HEK293 (cell line): ENCODE measurements around the gene TTC34.

Source experiments
- KLF7 ChIP-seq: fragments of 450-650 bp; formaldehyde crosslinking; IDR thresholded peaks from 2 replicates; pipeline ENCODE4 v1.5.1; 2016; ENCODE audit warnings: missing biosample characterization, missing genetic modification characterization, borderline replicate concordance
- OVOL3 ChIP-seq: fragments of 450-650 bp; formaldehyde crosslinking; IDR thresholded peaks from 2 replicates; pipeline ENCODE4 v1.5.1; 2016; ENCODE audit warnings: missing biosample characterization, missing genetic modification characterization
- PRDM1 ChIP-seq: fragments of 450-650 bp; formaldehyde crosslinking; IDR thresholded peaks from 2 replicates; pipeline ENCODE4; 2016; ENCODE audit warnings: missing biosample characterization, missing genetic modification characterization
- SALL2 ChIP-seq: fragments of 450-650 bp; formaldehyde crosslinking; IDR thresholded peaks from 2 replicates; pipeline ENCODE4 v1.5.0; 2017; ENCODE audit warnings: missing biosample characterization, mild to moderate bottlenecking, missing genetic modification characterization, borderline replicate concordance
- ZBTB8A ChIP-seq: fragments of 450-650 bp; formaldehyde crosslinking; IDR thresholded peaks from 2 replicates; pipeline ENCODE4 v1.5.1; 2016; ENCODE audit warnings: missing biosample characterization, missing genetic modification characterization
- ZIC2 ChIP-seq: fragments of 450-650 bp; formaldehyde crosslinking; IDR thresholded peaks from 2 replicates; pipeline ENCODE4 v1.5.1; 2016; ENCODE audit warnings: missing biosample characterization, missing genetic modification characterization
- ZNF112 ChIP-seq: fragments of 450-650 bp; formaldehyde crosslinking; IDR thresholded peaks from 2 replicates; pipeline ENCODE4 v1.5.0; 2017; ENCODE audit warnings: missing biosample characterization, missing genetic modification characterization
- ZNF132 ChIP-seq: fragments of 450-650 bp; formaldehyde crosslinking; IDR thresholded peaks from 2 replicates; pipeline ENCODE4 v1.5.1; 2017; ENCODE audit warnings: missing biosample characterization, missing genetic modification characterization, borderline replicate concordance
- ZNF155 ChIP-seq: fragments of 450-650 bp; formaldehyde crosslinking; IDR thresholded peaks from 2 replicates; pipeline ENCODE4 v1.5.1; 2016; ENCODE audit warnings: missing biosample characterization, missing genetic modification characterization
- ZNF2 ChIP-seq: fragments of 450-650 bp; formaldehyde crosslinking; IDR thresholded peaks from 2 replicates; pipeline ENCODE4 v1.5.1; 2016; ENCODE audit warnings: missing biosample characterization, missing genetic modification characterization
- ZNF221 ChIP-seq: fragments of 450-650 bp; formaldehyde crosslinking; IDR thresholded peaks from 2 replicates; pipeline ENCODE4 v1.5.1; 2017; ENCODE audit warnings: missing biosample characterization, missing genetic modification characterization, borderline replicate concordance
- ZNF239 ChIP-seq: fragments of 450-650 bp; formaldehyde crosslinking; IDR thresholded peaks from 2 replicates; pipeline ENCODE4 v1.5.1; 2016; ENCODE audit warnings: missing biosample characterization, missing genetic modification characterization
- ZNF324 ChIP-seq: fragments of 450-650 bp; formaldehyde crosslinking; IDR thresholded peaks from 2 replicates; pipeline ENCODE4 v1.5.1; 2016; ENCODE audit warnings: missing biosample characterization, missing genetic modification characterization
- ZNF354C ChIP-seq: fragments of 450-650 bp; formaldehyde crosslinking; IDR thresholded peaks from 2 replicates; pipeline ENCODE4 v1.5.1; 2016; ENCODE audit warnings: missing biosample characterization, missing genetic modification characterization, low read depth, borderline replicate concordance
- ZNF366 ChIP-seq: fragments of 450-650 bp; formaldehyde crosslinking; conservative IDR thresholded peaks from 2 replicates; pipeline ENCODE4 v1.5.1; 2016; ENCODE audit warnings: missing biosample characterization, missing genetic modification characterization
- ZNF473 ChIP-seq: fragments of 450-650 bp; formaldehyde crosslinking; IDR thresholded peaks from 2 replicates; pipeline ENCODE4 v1.5.1; 2017; ENCODE audit warnings: missing biosample characterization, missing genetic modification characterization
- ZNF501 ChIP-seq: fragments of 450-650 bp; formaldehyde crosslinking; IDR thresholded peaks from 2 replicates; pipeline ENCODE4 v1.5.1; 2016; ENCODE audit warnings: missing biosample characterization, missing genetic modification characterization
- ZNF510 ChIP-seq: fragments of 450-650 bp; formaldehyde crosslinking; IDR thresholded peaks from 2 replicates; pipeline ENCODE4 v1.5.1; 2018; ENCODE audit warnings: mild to moderate bottlenecking, missing genetic modification characterization, missing biosample characterization; ENCODE audit not compliant: insufficient replicate concordance
- ZNF529 ChIP-seq: fragments of 450-650 bp; formaldehyde crosslinking; IDR thresholded peaks from 2 replicates; pipeline ENCODE4 v1.5.1; 2017; ENCODE audit warnings: missing genetic modification characterization, missing biosample characterization; ENCODE audit not compliant: insufficient replicate concordance
- ZNF555 ChIP-seq: fragments of 450-650 bp; formaldehyde crosslinking; conservative IDR thresholded peaks from 2 replicates; pipeline ENCODE4 v1.5.1; 2017; ENCODE audit warnings: missing biosample characterization, mild to moderate bottlenecking, missing genetic modification characterization, inconsistent platforms
- ZNF629 ChIP-seq: fragments of 450-650 bp; formaldehyde crosslinking; IDR thresholded peaks from 2 replicates; pipeline ENCODE4 v1.5.1; 2017; ENCODE audit warnings: missing biosample characterization, missing genetic modification characterization
- ZNF654 ChIP-seq: fragments of 450-650 bp; formaldehyde crosslinking; IDR thresholded peaks from 2 replicates; pipeline ENCODE4 v1.5.1; 2016; ENCODE audit warnings: low read depth, missing biosample characterization, missing genetic modification characterization
- ZNF677 ChIP-seq: fragments of 450-650 bp; IDR thresholded peaks from 2 replicates; pipeline ENCODE4 v1.5.0; 2018; ENCODE audit warnings: missing biosample characterization, mild to moderate bottlenecking, missing genetic modification characterization, moderate library complexity
- ZSCAN23 ChIP-seq: fragments of 450-650 bp; formaldehyde crosslinking; IDR thresholded peaks from 2 replicates; pipeline ENCODE4 v1.5.1; 2016; ENCODE audit warnings: missing biosample characterization, missing genetic modification characterization
- ZXDB ChIP-seq: fragments of 450-650 bp; formaldehyde crosslinking; IDR thresholded peaks from 2 replicates; pipeline ENCODE4 v1.5.1; 2016; ENCODE audit warnings: missing biosample characterization, missing genetic modification characterization
- TF ChIP-seq, protein P1 (sequence below): fragments of 450-650 bp; formaldehyde crosslinking; IDR thresholded peaks from 2 replicates; pipeline ENCODE4 v1.5.1; 2016; ENCODE audit warnings: missing biosample characterization, missing genetic modification characterization
- TF ChIP-seq, protein P2 (sequence below): fragments of 450-650 bp; formaldehyde crosslinking; IDR thresholded peaks from 2 replicates; pipeline ENCODE4 v1.5.1; 2016; ENCODE audit warnings: missing biosample characterization, missing genetic modification characterization
- TF ChIP-seq, protein P3 (sequence below): fragments of 450-650 bp; formaldehyde crosslinking; IDR thresholded peaks from 2 replicates; pipeline ENCODE4 v1.5.1; 2016; ENCODE audit warnings: missing biosample characterization, missing genetic modification characterization
- TF ChIP-seq, protein P4 (sequence below): fragments of 450-650 bp; formaldehyde crosslinking; IDR thresholded peaks from 2 replicates; pipeline ENCODE4 v1.5.1; 2016; ENCODE audit warnings: missing biosample characterization, missing genetic modification characterization
- TF ChIP-seq, protein P5 (sequence below): fragments of 450-650 bp; formaldehyde crosslinking; optimal IDR thresholded peaks from 2 replicates; pipeline ENCODE3; 2016; ENCODE audit warnings: missing biosample characterization, mild to moderate bottlenecking, missing genetic modification characterization
- TF ChIP-seq, protein P6 (sequence below): fragments of 450-650 bp; formaldehyde crosslinking; IDR thresholded peaks from 2 replicates; pipeline ENCODE4 v1.5.1; 2016; ENCODE audit warnings: missing biosample characterization, missing genetic modification characterization

Gene TTC34

DNA sequence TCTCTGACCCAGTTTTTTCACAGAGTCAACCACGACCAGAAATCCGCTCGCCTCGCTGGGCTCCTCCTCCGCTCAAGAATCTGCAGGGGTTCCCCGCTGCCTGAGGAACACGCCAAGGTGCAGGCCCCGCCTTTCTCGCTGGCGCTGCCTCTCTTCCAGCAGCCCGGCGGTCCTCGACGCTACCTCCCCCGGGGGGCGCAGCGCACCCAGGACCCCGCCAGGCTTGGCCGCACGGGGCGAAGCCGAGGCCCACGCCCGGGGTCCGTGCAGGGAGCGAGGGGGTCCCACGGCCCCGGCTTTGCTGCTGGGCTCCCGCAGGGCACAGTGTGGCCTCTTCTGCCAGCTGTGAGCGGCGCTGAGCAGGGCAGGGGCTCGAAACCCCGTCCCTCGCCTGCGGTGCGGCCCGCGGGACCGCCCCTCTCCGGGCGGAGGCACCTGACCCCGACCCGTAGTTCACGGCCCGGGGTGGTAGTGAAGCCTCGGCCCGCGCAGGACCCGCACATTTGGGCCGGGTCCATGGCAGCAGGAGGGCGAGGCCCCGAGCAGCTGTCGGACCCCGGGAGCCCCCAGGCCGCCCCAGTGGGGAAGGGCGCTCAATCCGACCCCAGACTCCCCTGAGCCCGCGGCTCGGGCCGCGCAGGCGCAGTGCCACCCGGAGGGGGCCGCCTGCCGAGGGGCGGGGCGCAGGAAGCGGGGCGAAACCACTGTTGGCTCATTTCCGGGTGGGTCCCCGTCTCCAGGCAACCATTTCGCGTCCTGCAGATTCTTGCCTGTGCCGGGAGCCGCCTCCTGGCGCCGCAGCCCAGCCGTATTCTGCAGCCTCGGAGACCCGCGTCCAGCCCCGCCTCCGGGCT lies 158.7 kb downstream of the TTC34 start (continued):
- no peak for TF ChIP-seq ZNF2 (tag by site-specific recombination)
- TF ChIP-seq, protein P1, sequence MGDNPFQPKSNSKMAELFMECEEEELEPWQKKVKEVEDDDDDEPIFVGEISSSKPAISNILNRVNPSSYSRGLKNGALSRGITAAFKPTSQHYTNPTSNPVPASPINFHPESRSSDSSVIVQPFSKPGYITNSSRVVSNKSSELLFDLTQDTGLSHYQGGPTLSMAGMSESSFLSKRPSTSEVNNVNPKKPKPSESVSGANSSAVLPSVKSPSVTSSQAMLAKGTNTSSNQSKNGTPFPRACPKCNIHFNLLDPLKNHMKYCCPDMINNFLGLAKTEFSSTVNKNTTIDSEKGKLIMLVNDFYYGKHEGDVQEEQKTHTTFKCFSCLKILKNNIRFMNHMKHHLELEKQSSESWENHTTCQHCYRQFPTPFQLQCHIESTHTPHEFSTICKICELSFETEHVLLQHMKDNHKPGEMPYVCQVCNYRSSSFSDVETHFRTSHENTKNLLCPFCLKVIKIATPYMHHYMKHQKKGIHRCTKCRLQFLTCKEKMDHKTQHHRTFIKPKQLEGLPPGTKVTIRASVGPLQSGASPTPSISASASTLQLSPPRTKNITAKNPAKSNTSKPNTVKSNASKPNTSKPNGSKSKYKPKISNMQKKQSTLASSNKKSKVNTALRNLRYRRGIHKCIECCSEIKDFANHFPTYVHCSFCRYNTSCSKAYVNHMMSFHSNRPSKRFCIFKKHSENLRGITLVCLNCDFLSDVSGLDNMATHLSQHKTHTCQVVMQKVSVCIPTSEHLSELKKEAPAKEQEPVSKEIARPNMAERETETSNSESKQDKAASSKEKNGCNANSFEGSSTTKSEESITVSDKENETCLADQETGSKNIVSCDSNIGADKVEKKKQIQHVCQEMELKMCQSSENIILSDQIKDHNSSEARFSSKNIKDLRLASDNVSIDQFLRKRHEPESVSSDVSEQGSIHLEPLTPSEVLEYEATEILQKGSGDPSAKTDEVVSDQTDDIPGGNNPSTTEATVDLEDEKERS, result no peak
- no peak for TF ChIP-seq ZNF510 (tag by site-specific recombination)
- TF ChIP-seq, protein P2, sequence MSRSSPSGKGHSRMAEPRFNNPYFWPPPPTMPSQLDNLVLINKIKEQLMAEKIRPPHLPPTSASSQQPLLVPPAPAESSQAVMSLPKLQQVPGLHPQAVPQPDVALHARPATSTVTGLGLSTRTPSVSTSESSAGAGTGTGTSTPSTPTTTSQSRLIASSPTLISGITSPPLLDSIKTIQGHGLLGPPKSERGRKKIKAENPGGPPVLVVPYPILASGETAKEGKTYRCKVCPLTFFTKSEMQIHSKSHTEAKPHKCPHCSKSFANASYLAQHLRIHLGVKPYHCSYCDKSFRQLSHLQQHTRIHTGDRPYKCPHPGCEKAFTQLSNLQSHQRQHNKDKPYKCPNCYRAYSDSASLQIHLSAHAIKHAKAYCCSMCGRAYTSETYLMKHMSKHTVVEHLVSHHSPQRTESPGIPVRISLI (tag by site-specific recombination), result no peak
- TF ChIP-seq, protein P3, sequence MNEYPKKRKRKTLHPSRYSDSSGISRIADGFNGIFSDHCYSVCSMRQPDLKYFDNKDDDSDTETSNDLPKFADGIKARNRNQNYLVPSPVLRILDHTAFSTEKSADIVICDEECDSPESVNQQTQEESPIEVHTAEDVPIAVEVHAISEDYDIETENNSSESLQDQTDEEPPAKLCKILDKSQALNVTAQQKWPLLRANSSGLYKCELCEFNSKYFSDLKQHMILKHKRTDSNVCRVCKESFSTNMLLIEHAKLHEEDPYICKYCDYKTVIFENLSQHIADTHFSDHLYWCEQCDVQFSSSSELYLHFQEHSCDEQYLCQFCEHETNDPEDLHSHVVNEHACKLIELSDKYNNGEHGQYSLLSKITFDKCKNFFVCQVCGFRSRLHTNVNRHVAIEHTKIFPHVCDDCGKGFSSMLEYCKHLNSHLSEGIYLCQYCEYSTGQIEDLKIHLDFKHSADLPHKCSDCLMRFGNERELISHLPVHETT, result no peak
- no peak; the same call in 1 of the 2 replicates for TF ChIP-seq OVOL3 (tag by site-specific recombination)
- TF ChIP-seq ZNF473 (tag by site-specific recombination), result no peak
- no peak for TF ChIP-seq ZNF354C (tag by site-specific recombination)
- no peak for TF ChIP-seq ZNF629 (tag by site-specific recombination)
- TF ChIP-seq, protein P4, sequence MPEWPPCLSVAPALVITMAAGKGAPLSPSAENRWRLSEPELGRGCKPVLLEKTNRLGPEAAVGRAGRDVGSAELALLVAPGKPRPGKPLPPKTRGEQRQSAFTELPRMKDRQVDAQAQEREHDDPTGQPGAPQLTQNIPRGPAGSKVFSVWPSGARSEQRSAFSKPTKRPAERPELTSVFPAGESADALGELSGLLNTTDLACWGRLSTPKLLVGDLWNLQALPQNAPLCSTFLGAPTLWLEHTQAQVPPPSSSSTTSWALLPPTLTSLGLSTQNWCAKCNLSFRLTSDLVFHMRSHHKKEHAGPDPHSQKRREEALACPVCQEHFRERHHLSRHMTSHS (tag by site-specific recombination), result no peak
- no peak for TF ChIP-seq KLF7 (tag by site-specific recombination)
- peak; percentile 97 for TF ChIP-seq ZBTB8A (tag by site-specific recombination)
- no peak; the same call in 1 of the 2 replicates for TF ChIP-seq ZNF501
- TF ChIP-seq, protein P5, sequence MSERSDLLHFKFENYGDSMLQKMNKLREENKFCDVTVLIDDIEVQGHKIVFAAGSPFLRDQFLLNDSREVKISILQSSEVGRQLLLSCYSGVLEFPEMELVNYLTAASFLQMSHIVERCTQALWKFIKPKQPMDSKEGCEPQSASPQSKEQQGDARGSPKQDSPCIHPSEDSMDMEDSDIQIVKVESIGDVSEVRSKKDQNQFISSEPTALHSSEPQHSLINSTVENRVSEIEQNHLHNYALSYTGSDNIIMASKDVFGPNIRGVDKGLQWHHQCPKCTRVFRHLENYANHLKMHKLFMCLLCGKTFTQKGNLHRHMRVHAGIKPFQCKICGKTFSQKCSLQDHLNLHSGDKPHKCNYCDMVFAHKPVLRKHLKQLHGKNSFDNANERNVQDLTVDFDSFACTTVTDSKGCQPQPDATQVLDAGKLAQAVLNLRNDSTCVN, result peak; percentile 57
- TF ChIP-seq ZNF555 (tag by site-specific recombination), result no peak
- no peak for TF ChIP-seq ZNF239
- TF ChIP-seq ZNF654, result no peak
- TF ChIP-seq PRDM1 (tag by site-specific recombination), result no peak
- TF ChIP-seq SALL2 (tag by site-specific recombination), result no peak
- TF ChIP-seq ZNF112 (tag by site-specific recombination), result no peak
- TF ChIP-seq ZNF529 (tag by site-specific recombination), result no peak
- TF ChIP-seq, protein P6, sequence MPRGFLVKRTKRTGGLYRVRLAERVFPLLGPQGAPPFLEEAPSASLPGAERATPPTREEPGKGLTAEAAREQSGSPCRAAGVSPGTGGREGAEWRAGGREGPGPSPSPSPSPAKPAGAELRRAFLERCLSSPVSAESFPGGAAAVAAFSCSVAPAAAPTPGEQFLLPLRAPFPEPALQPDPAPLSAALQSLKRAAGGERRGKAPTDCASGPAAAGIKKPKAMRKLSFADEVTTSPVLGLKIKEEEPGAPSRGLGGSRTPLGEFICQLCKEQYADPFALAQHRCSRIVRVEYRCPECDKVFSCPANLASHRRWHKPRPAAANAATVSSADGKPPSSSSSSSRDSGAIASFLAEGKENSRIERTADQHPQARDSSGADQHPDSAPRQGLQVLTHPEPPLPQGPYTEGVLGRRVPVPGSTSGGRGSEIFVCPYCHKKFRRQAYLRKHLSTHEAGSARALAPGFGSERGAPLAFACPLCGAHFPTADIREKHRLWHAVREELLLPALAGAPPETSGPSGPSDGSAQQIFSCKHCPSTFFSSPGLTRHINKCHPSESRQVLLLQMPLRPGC (tag by site-specific recombination), result peak; percentile 21; the same call in 1 of the 2 replicates
- no peak for TF ChIP-seq ZNF366 (tag by site-specific recombination)
- 0 out of 2 replicates have a peak, but pooled peaks have one; percentile 14 for TF ChIP-seq ZNF677 (tag by site-specific recombination)
- TF ChIP-seq ZSCAN23 (tag by site-specific recombination), result no peak
- no peak for TF ChIP-seq ZNF324
- TF ChIP-seq ZNF155 (tag by site-specific recombination), result no peak
- TF ChIP-seq ZNF221, result no peak
- TF ChIP-seq ZIC2 (tag by site-specific recombination), result peak; percentile 99
- TF ChIP-seq ZNF132 (tag by site-specific recombination), result no peak
- TF ChIP-seq ZXDB, result peak; percentile 86
